Posterior vena cava (tissue), 2 donors: Measurements from ENCODE around the gene PPIP5K1. TPM values are rescaled to one million over a fixed set of nuclear protein-coding genes. Genes with fewer than 3 reads are reported as not detected.
A peak's percentile ranks its signal among the peaks of the same experiment; 100 is the strongest.

Experiments
- DNase-seq: peaks from one replicate; pipeline ENCODE4 v3.0.0-alpha.2; 2020; ENCODE audit warnings: low spot score
- intact Hi-C, 2 donors: fragments of 100-400 bp; cut with DNase I; formaldehyde crosslinking; loops; one replicate each; pipeline versions ENCODE4 v1.14.1 to v1.14.2; 2022 to 2023
- total RNA-seq, 2 donors: library from RNA; stranded (reverse); fragmentation: NEBNext Ultra II Directional; extraction: Animal tissue kit (Norgen Biotek cat#: 25700); gene quantifications; one replicate each; pipeline ENCODE4 v1.2.1, GENCODE V29; 2021
- donor health status: DM: yes; HTN: yes; CAD: no.
- donor health status: DM: yes; HTN: yes; CAD: no.

Gene PPIP5K1
- total RNA-seq, 2 donors from 2014 or later: 22.7 to 31.5 TPM

DNA sequence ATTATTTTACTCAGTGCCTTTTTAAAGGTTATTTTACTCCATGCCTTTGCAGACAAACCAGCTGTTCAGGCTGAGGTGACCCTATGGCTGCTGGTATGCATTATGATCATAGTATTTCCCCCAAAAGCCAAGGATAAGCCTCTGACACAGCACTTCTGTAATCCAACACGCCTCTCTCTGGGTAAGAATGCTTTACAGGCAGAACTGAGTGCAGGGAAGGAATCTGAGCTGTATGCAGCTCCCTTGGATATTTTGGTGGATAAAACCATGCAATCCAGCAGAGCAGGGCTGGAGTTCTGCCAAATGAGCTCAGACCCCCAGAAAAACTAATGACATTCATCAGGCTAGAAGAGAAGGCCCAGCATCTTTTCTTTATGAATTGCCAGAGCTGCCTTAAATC is 84.3 kb downstream of the PPIP5K1 start:
- intact Hi-C loops: no loop called here
- DNase-seq: no peak

GRCh38 chr15:43499635-43500034 is 90.4 kb downstream of the PPIP5K1 start:
- intact Hi-C loops: no loop called here
- DNase-seq: no peak

GRCh38 chr15:43498990-43499389 is 91.0 kb downstream of the PPIP5K1 start:
- DNase-seq: no peak
- intact Hi-C loops: no loop called here

GRCh38 chr15:43493703-43494472 is 96.1 kb downstream of the PPIP5K1 start:
- intact Hi-C loops: no loop called here
- DNase-seq: no peak

DNA sequence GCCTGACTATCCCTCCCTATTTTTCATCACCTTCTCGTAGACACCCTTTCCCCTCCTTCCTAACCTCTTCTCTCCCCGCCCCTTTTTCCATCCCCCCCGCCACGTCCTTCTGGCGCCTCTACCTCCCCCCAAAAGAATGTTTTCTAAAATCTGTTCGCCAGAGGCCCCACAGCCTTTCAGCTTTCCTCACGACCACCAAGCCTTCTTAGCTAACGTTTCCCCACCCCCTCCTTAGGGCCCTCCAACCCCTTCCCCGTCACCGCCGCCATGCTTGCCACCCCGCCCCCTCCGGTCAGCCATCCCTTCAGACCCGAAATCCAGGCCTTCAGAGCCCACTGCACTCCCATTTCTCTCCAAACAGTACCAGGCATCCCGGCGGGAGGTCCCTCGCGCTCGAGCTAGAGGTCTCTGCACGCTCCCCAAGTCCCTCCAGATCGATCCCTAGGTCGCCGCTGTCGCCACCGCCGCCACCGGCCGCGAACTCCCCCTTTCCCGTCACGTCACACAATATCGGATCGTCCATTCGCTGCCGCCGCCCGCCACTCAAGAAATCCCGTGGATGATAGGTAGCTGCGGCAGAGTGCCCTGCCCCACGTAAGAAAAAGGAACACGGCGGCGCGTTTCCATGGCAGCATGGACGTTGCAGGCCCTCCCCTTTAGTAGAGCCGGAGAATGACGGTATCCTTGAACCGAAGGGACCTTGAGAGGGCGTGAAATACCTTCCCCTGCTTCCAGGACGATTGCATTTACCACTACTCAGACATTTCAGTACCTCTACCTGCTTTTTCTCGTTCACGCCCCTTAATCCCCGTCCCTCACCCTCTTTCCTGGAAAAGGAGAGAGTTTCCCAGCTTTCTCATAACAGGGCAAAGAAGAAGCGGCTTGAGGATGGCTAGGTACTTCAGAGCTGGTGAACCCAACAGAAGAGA is 97.1 kb downstream of the PPIP5K1 start, which contains the start of gene TP53BP1:
Gene TP53BP1 (minus strand): TSS at position 484 of the 929 bp plus-strand sequence. CDS start 113 bp downstream, at position 371.
- intact Hi-C loops: no loop called here
- peak; percentile 99 for DNase-seq

GRCh38 chr15:43492266-43492665 is 97.7 kb downstream of the PPIP5K1 start:
- no peak for DNase-seq
- intact Hi-C loops: no loop called here

DNA sequence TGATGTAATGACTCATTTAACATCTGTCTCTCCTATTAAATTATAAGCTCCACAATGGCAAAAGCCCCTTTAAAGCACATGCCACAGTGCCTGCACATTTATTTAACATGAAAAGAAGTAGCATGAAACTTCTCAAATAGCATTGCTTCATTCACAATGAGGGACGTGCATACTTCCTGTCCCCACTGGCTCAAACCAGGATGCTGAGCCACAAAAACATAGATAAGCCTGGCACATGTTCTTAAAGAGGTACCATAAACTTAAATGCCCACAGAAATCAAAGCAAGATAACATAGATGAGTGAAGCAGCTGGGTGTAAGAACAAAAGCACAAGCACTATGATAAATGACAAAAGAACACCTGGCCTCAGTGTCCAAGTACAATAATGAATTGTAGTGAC is 100.8 kb downstream of the PPIP5K1 start:
- no peak for DNase-seq
- intact Hi-C loops: no loop called here

- intact Hi-C loops: no loop called here
- DNase-seq: no peak
These were observed 101.2 kb downstream of the PPIP5K1 start for GRCh38 chr15:43488790-43489189.

DNA sequence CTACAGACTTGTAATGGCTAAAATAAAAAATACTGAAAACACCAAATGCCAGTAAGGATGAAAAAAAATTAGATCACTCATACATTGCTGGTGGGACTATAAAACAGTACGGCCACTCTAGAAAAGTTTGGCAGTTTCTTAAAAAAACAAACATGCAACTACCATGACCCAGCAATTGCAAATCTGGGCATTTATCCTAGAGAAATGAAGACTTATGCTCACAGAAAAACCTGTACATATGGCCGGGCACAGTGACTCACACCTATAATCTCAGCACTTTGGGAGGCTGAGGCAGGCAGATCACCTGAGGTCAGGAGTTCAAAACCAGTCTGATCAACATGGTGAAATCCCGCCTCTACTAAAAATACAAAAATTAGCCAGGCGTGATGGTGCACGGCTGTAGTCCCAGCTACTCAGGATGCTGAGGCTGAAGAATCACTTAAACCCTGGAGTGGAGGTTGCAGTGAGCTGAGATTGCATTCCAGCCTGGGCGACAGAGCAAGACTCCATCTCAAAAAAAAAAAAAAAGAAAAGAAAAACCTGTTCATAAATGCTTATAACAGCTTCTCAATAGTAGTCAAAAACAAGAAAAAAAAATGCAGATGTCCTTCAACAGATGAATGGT is 102.6 kb downstream of the PPIP5K1 start:
- intact Hi-C loops: no loop called here
- DNase-seq: no peak

DNA sequence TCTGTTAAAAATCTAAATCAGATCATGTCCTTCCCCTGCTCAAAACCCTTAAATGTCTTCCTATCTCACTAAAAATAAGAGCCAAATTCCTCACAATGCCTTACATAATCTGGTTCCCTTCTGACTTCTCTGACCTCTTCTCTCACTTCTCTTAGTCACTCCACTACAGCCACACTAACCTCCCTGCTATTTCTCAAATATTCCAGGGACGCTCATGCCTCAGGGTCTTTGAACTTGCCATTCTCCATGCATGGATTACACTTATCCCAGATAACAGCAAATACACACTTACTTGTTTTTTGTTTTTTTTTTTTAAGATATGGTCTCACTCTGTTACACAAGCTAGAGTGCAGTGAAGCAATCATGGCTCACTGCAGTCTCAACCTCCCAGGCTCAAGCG is 105.6 kb downstream of the PPIP5K1 start:
- intact Hi-C loops: no loop called here
- no peak for DNase-seq

Other genes with a start within 250 kb of the PPIP5K1 start
- 10 to 100 TPM; 17.1 to 17.9 TPM for gene ZSCAN29, start 219.2 kb downstream of the PPIP5K1 start, total RNA-seq
- 10 to 100 TPM; 11.9 to 12.4 TPM for gene TUBGCP4, start 219.1 kb downstream of the PPIP5K1 start, total RNA-seq
- 10 to 100 TPM; 30.5 to 35.7 TPM for gene TP53BP1, start 97.1 kb downstream of the PPIP5K1 start, total RNA-seq
- gene MAP1A, start 72.6 kb downstream of the PPIP5K1 start, total RNA-seq: 10 to 100 TPM; 66.8 to 67.7 TPM
- not detected for gene CKMT1B, start 3.8 kb upstream of the PPIP5K1 start, total RNA-seq
- gene STRC, start 28.6 kb upstream of the PPIP5K1 start, total RNA-seq: under 1 TPM; 0.19 to 0.56 TPM
- gene CATSPER2, start 58.6 kb upstream of the PPIP5K1 start, total RNA-seq: 1 to 10 TPM; 3.1 to 3.2 TPM
- gene CKMT1A, start 103.7 kb upstream of the PPIP5K1 start, total RNA-seq: not detected
- 100 to 1,000 TPM; 258 to 368 TPM for gene PDIA3, start 156.2 kb upstream of the PPIP5K1 start, total RNA-seq
- gene ELL3, start 186.8 kb upstream of the PPIP5K1 start, total RNA-seq: 1 to 10 TPM; 2.2 TPM
- gene SERF2, start 202.1 kb upstream of the PPIP5K1 start, total RNA-seq: 100 to 1,000 TPM; 618 to 766 TPM
- not detected for gene SERINC4, start 210.0 kb upstream of the PPIP5K1 start, total RNA-seq
- gene HYPK, start 210.4 kb upstream of the PPIP5K1 start, total RNA-seq: 10 to 100 TPM; 11.3 to 11.9 TPM
- gene MFAP1, start 234.5 kb upstream of the PPIP5K1 start, total RNA-seq: 10 to 100 TPM; 16.6 to 17.7 TPM
- gene WDR76, start 236.8 kb upstream of the PPIP5K1 start, total RNA-seq: 1 to 10 TPM; 3.9 to 6.2 TPM